Neural crest cell (in vitro differentiated cells): Measurements from ENCODE around the gene GLYATL2. TPM values are rescaled to one million over a fixed set of nuclear protein-coding genes. Genes with fewer than 3 reads are reported as not detected.

Experiments
- DNase-seq: peaks from one replicate; pipeline ENCODE4 v3.0.0; 2021; ENCODE audit warnings: low read depth, mixed read lengths, low spot score
- H3K27ac Mint-ChIP-seq: one replicate; pipeline ENCODE4 v1.8.0; 2021; ENCODE audit warnings: mild to moderate bottlenecking, mixed read lengths; ENCODE audit not compliant: unreplicated experiment
- H3K27me3 Mint-ChIP-seq: 2 replicates; pipeline ENCODE4 v1.8.0; 2021; ENCODE audit warnings: low read depth, mild to moderate bottlenecking, mixed read lengths
- H3K36me3 Mint-ChIP-seq: 2 replicates; pipeline ENCODE4 v1.8.0; 2021; ENCODE audit warnings: low read depth, mild to moderate bottlenecking, mixed read lengths
- H3K4me1 Mint-ChIP-seq: 2 replicates; pipeline ENCODE4 v1.8.0; 2021; ENCODE audit warnings: mixed read lengths
- H3K4me3 Mint-ChIP-seq: one replicate; pipeline ENCODE4 v1.8.0; 2021; ENCODE audit warnings: mild to moderate bottlenecking, mixed read lengths
- H3K9me3 Mint-ChIP-seq: 2 replicates; pipeline ENCODE4 v1.8.0; 2021; ENCODE audit warnings: mixed read lengths
- total RNA-seq: library from RNA; stranded (reverse); gene quantifications from 2 replicates; pipeline ENCODE4 v1.2.1, GENCODE V29; 2021
- TF ChIP-seq, protein P1 (sequence below): fragments of 200-600 bp; sonication (generic); conservative IDR thresholded peaks from 2 replicates; pipeline ENCODE4 v1.5.0; 2021; ENCODE audit warnings: antibody characterized with exemption, mild to moderate bottlenecking

The GLYATL2 gene
- total RNA-seq, 1 donor from 2014 or later: 2.4 TPM

DNA sequence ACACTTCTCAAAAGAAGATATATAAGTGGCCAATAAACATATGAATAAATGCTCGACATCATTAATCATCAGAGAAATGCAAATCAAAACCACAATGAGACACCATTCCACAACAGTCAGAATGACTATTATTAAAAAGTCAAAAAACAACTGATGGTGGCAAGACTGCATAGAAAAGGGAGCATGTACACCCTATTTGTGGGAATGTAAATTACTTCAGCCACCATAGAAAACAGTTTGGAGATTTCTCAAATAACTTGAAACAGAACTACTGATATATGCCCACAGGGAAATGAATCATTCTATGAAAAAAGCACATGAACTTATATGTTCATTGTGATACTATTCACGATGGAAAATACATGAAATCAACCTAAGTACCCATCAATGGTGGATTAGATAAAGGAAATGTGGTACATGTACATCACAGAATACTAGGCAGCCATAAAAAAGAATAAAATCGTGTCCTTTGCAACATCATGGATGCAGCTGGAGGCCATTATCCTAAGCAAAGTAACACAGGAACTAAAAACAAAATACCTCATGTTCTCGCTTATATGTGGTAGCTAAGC, 42.4 kb downstream of the GLYATL2 start:
- DNase-seq: no peak
- Mint-ChIP-seq H3K27ac (no peak overlapping the region), H3K4me3 (no peak overlapping the region), H3K27me3 (peaks cover 4% of the 10 kb centered on the region), H3K36me3 (no peaks in the 10 kb centered on the region), H3K4me1 (no peaks in the 10 kb centered on the region), H3K9me3 (peaks cover 21% of the 10 kb centered on the region)
- TF ChIP-seq, protein P1, sequence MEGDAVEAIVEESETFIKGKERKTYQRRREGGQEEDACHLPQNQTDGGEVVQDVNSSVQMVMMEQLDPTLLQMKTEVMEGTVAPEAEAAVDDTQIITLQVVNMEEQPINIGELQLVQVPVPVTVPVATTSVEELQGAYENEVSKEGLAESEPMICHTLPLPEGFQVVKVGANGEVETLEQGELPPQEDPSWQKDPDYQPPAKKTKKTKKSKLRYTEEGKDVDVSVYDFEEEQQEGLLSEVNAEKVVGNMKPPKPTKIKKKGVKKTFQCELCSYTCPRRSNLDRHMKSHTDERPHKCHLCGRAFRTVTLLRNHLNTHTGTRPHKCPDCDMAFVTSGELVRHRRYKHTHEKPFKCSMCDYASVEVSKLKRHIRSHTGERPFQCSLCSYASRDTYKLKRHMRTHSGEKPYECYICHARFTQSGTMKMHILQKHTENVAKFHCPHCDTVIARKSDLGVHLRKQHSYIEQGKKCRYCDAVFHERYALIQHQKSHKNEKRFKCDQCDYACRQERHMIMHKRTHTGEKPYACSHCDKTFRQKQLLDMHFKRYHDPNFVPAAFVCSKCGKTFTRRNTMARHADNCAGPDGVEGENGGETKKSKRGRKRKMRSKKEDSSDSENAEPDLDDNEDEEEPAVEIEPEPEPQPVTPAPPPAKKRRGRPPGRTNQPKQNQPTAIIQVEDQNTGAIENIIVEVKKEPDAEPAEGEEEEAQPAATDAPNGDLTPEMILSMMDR: no peak

DNA sequence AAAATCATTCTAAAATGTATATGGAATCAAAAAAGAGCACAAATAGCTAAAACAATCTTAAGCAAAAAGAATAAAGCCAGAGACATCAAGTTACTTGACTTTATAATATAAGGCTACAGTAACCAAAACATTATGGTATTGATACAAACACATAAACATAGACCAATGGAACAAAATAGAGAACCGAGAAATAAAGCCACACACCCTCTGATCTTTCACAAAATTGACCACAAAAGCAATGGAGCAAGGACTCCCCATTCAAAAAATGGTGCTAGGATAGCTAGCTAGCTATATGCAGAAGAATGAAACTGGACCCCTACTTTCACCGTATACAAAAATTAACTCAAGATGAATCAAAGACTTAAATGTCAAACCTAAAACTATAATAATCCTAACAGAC, 43.2 kb downstream of the GLYATL2 start:
- TF ChIP-seq, protein P1: no peak
- Mint-ChIP-seq H3K9me3 (peaks cover 21% of the 10 kb centered on the region), H3K36me3 (no peaks in the 10 kb centered on the region), H3K27me3 (peaks cover 5% of the 10 kb centered on the region), H3K4me1 (no peaks in the 10 kb centered on the region), H3K4me3 (no peak overlapping the region), H3K27ac (no peak overlapping the region)
- DNase-seq: no peak

DNA sequence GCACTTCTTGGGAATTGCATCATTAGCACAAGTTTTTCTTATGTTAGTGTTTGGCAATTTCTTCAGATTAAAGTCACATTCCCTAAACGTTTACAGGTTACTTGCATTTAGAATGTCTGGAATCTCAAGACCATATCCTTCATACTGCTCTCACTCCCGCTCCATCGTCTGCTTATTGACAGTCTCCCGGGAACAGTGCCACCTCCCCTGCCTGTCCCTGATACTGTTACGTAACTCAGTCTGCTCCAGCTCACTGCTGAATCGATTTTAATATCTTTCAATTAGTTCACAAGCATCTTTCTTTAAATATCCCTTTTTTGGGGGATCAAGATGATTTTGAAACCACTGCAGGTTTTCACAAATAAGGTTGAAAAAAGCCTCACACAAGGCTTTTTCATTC, 48.2 kb downstream of the GLYATL2 start:
- DNase-seq: no peak
- Mint-ChIP-seq H3K4me3 (no peak overlapping the region), H3K27me3 (peaks cover 7% of the 10 kb centered on the region), H3K9me3 (peaks cover 6% of the 10 kb centered on the region), H3K36me3 (no peaks in the 10 kb centered on the region), H3K27ac (no peak overlapping the region), H3K4me1 (no peaks in the 10 kb centered on the region)
- TF ChIP-seq, protein P1: no peak

DNA sequence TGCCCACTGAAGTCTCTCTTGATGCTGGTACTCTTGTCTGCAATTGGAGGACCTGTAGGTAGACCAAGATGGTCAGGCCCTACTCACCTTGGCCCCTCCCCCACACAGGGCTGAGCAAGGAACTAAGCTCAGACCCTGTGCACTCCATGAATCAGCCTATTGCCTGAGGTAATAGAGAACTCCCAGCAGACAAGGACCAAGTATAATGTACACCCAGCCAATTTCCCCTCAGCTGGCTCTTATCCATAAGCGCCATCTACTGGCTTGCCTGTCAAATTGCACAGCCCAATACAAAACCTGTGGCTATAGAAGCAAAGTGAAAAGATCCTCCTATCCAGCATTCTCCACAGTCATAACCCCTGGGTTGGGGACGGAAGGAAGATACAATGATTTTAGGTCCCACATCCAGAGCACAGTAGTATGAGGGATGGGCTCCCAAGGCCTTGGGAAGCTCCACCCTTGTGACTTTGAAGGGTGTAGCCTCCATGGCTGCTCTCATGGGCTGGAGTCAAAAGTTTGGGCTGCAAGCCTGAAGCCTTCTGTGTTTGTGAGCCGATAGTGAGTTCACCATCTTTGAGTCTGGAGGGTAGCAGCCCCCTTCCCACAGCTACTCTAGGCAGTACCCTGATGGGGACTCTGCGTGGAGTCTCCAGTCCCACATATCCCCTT, 56.0 kb downstream of the GLYATL2 start:
- peaks cover 11% of the 10 kb centered on the region for H3K9me3 Mint-ChIP-seq
- H3K4me1 Mint-ChIP-seq: no peaks in the 10 kb centered on the region
- TF ChIP-seq, protein P1: peak; percentile 62
- H3K4me3 Mint-ChIP-seq: no peak overlapping the region
- peaks cover 2% of the 10 kb centered on the region for H3K27me3 Mint-ChIP-seq
- DNase-seq: peak; percentile 5
- H3K27ac Mint-ChIP-seq: no peak overlapping the region
- peaks cover 3% of the 10 kb centered on the region for H3K36me3 Mint-ChIP-seq

DNA sequence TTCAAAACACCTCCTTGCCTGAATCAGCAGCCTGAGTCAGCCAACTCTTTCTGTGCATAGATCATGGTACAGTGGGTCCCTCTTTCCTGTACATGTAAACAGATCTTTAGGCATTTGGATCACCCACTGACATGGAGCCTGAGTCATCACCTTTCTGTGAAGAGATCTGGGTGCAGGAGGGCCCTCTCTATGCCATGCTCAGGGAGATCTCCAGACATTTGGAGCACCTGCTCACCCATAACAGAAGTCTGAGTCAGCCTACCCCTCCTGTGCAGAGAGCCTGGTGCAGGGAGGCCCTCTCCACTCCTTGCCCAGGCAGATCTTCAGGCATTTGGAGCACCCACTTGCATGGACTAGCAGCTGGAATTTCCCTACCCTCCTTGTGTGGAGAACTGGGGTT, 56.6 kb downstream of the GLYATL2 start:
- Mint-ChIP-seq H3K9me3 (peaks cover 11% of the 10 kb centered on the region), H3K36me3 (peaks cover 3% of the 10 kb centered on the region), H3K27me3 (peaks cover 2% of the 10 kb centered on the region), H3K4me1 (no peaks in the 10 kb centered on the region), H3K27ac (no peak overlapping the region), H3K4me3 (no peak overlapping the region)
- no peak for DNase-seq
- TF ChIP-seq, protein P1: no peak
